SK-N-SH (cell line): Measurements from ENCODE around the gene ACTR6. TPM values are rescaled to one million over a fixed set of nuclear protein-coding genes. Genes with fewer than 3 reads are reported as not detected.

Source experiments
- CTCF ChIA-PET: fragments of 300-600, 350-600 bp; formaldehyde crosslinking; extraction: SDS; loops from one replicate; lab custom pipeline; 2021; lab: Yijun Ruan, JAX
- POLR2A ChIA-PET: fragments of 350-600 bp; sonication (Branson Sonifier 250); formaldehyde crosslinking; extraction: SDS; loops from one replicate; lab custom pipeline; 2020; ENCODE audit warnings: antibody characterized with exemption, inconsistent platforms; lab: Yijun Ruan, JAX
- DNase-seq: peaks from one replicate; pipeline ENCODE4 v3.0.0; 2012
- H2AFZ ChIP-seq: fragments of 200-600 bp; sonication (generic); 2 replicates; pipeline ENCODE4 v1.8.1; 2016; ENCODE audit warnings: antibody characterized with exemption, mild to moderate bottlenecking, low read depth
- H3F3A ChIP-seq: fragments of 200-600 bp; sonication (generic); replicated peaks from 2 replicates; pipeline ENCODE3; 2016; ENCODE audit warnings: antibody characterized with exemption, mild to moderate bottlenecking; ENCODE audit not compliant: insufficient read depth
- H3K27ac ChIP-seq, 2 experiments: fragments of 200-500 bp in 1 of 2; fragments of 200-600 bp in 1 of 2; sonication (Bioruptor generic) in 1 of 2; sonication (generic), shearing (Covaris generic) in 1 of 2; 2 replicates each; pipeline versions ENCODE4 v1.5.1 to v1.6.1; 2014 to 2016; ENCODE audit warnings: low read depth in 2 of 2, inconsistent platforms in 1 of 2, low read length in 1 of 2, mild to moderate bottlenecking in 1 of 2, mixed read lengths in 1 of 2
- H3K27me3 ChIP-seq: fragments of 200-600 bp; sonication (generic), shearing (Covaris generic); 2 replicates; pipeline ENCODE4 v1.6.1; 2016; ENCODE audit warnings: mixed run types; ENCODE audit not compliant: insufficient read depth
- H3K36me3 ChIP-seq, 2 experiments: fragments of 200-500 bp in 1 of 2; fragments of 200-600 bp in 1 of 2; sonication (Bioruptor generic) in 1 of 2; sonication (generic) in 1 of 2; replicated peaks in 1 of 2; 2 replicates each; pipeline versions ENCODE3 to v1.5.1; 2014 to 2016; ENCODE audit warnings: low read length in 1 of 2, mild to moderate bottlenecking in 1 of 2; ENCODE audit not compliant: insufficient read depth in 2 of 2, control insufficient read depth in 1 of 2
- H3K4me1 ChIP-seq, 2 experiments: fragments of 200-500 bp in 1 of 2; fragments of 200-600 bp in 1 of 2; sonication (Bioruptor generic) in 1 of 2; sonication (generic), shearing (Covaris generic) in 1 of 2; 2 replicates each; pipeline versions ENCODE4 v1.5.1 to v1.6.1; 2014 to 2016; ENCODE audit warnings: low read depth in 1 of 2, low read length in 1 of 2, mixed run types in 1 of 2; ENCODE audit not compliant: insufficient read depth in 2 of 2, control insufficient read depth in 1 of 2
- H3K4me2 ChIP-seq: fragments of 200-600 bp; sonication (generic), shearing (Covaris generic); 2 replicates; pipeline ENCODE4 v1.6.1; 2017; ENCODE audit warnings: mixed run types
- H3K4me3 ChIP-seq, 2 experiments: fragments of 200-500 bp in 1 of 2; fragments of 200-600 bp in 1 of 2; sonication (Bioruptor generic) in 1 of 2; sonication (generic), shearing (Covaris generic) in 1 of 2; 2 replicates each; pipeline versions ENCODE4 v1.5.1 to v1.8.1; 2014 to 2016; ENCODE audit warnings: low read depth in 2 of 2, inconsistent platforms in 1 of 2, low read length in 1 of 2, mild to moderate bottlenecking in 1 of 2, mixed read lengths in 1 of 2, moderate library complexity in 1 of 2
- H3K79me2 ChIP-seq: fragments of 200-600 bp; sonication (generic); 2 replicates; pipeline ENCODE4 v1.8.1; 2017; ENCODE audit warnings: mild to moderate bottlenecking; ENCODE audit not compliant: insufficient read depth
- H3K9ac ChIP-seq: fragments of 200-600 bp; sonication (generic); 2 replicates; pipeline ENCODE4 v1.6.1; 2017; ENCODE audit warnings: mixed run types
- H3K9me2 ChIP-seq: fragments of 200-600 bp; sonication (generic); 2 replicates; pipeline ENCODE4 v1.6.1; 2017; ENCODE audit warnings: mixed run types
- H3K9me3 ChIP-seq: fragments of 200-600 bp; sonication (generic); 2 replicates; pipeline ENCODE4 v1.6.1; 2017; ENCODE audit warnings: mixed run types, mild to moderate bottlenecking, moderate library complexity
- H4K20me1 ChIP-seq: fragments of 200-600 bp; sonication (generic); 2 replicates; pipeline ENCODE4 v1.6.1; 2017; ENCODE audit warnings: mild to moderate bottlenecking, mixed run types; ENCODE audit not compliant: insufficient read depth
- CTCF ChIP-seq: fragments of 200-600 bp; sonication (generic); IDR thresholded peaks from 2 replicates; pipeline ENCODE4 v1.6.1; 2017; ENCODE audit warnings: antibody characterized with exemption, mild to moderate bottlenecking, moderate library complexity
- ELF1 ChIP-seq: IDR thresholded peaks from 2 replicates; pipeline ENCODE4 v1.4.0; 2012
- FOXM1 ChIP-seq: IDR thresholded peaks from 2 replicates; pipeline ENCODE4 v1.4.0; 2012; ENCODE audit warnings: low read depth, mild to moderate bottlenecking
- GABPA ChIP-seq: IDR thresholded peaks from 2 replicates; pipeline ENCODE4 v1.4.0; 2012; ENCODE audit warnings: low read depth, mild to moderate bottlenecking
- IRF3 ChIP-seq: fragments of 150-350 bp; IDR thresholded peaks from 2 replicates; pipeline ENCODE4 v1.6.1; 2016; ENCODE audit warnings: mild to moderate bottlenecking, low read depth, low read length
- JUND ChIP-seq: IDR thresholded peaks from 2 replicates; pipeline ENCODE4 v1.4.0; 2012
- MEF2A ChIP-seq: IDR thresholded peaks from 2 replicates; pipeline ENCODE4 v1.4.0; 2012; ENCODE audit warnings: low read depth, borderline replicate concordance
- MXI1 ChIP-seq: IDR thresholded peaks from 2 replicates; pipeline ENCODE4 v1.6.1; 2012; ENCODE audit warnings: mild to moderate bottlenecking, low read depth, low read length, improper control_type of control experiment
- NRF1 ChIP-seq: IDR thresholded peaks from 2 replicates; pipeline ENCODE4 v1.6.1; 2012; ENCODE audit warnings: low read depth, mild to moderate bottlenecking, low read length
- POLR2AphosphoS5 ChIP-seq: IDR thresholded peaks from 2 replicates; pipeline ENCODE4 v1.6.1; 2012; ENCODE audit warnings: low read depth, low read length
- RAD21 ChIP-seq: IDR thresholded peaks from 2 replicates; pipeline ENCODE4 v1.6.1; 2012; ENCODE audit warnings: mild to moderate bottlenecking, low read length
- RCOR1 ChIP-seq: fragments of 150-350 bp; IDR thresholded peaks from 2 replicates; pipeline ENCODE4 v1.6.1; 2017; ENCODE audit warnings: antibody characterized with exemption, low read length
- RXRA ChIP-seq: IDR thresholded peaks from 2 replicates; pipeline ENCODE4 v1.4.0; 2012; ENCODE audit warnings: low read depth, mild to moderate bottlenecking, borderline replicate concordance
- SMC3 ChIP-seq: IDR thresholded peaks from 2 replicates; pipeline ENCODE4 v1.6.1; 2012; ENCODE audit warnings: low read depth, low read length, improper control_type of control experiment
- TEAD4 ChIP-seq: IDR thresholded peaks from 2 replicates; pipeline ENCODE4 v1.4.0; 2012; ENCODE audit warnings: mild to moderate bottlenecking, borderline replicate concordance; ENCODE audit not compliant: insufficient read depth
- USF2 ChIP-seq: fragments of 150-350 bp; IDR thresholded peaks from 2 replicates; pipeline ENCODE4 v1.6.1; 2017; ENCODE audit warnings: antibody characterized with exemption, low read length, low read depth, borderline replicate concordance
- YY1 ChIP-seq: IDR thresholded peaks from 2 replicates; pipeline ENCODE4 v1.4.0; 2012; ENCODE audit warnings: low read depth, mild to moderate bottlenecking
- ZBTB33 ChIP-seq: IDR thresholded peaks from 2 replicates; pipeline ENCODE4 v1.4.0; 2012; ENCODE audit warnings: low read depth, borderline replicate concordance
- WGBS: methylation state at CpG from one replicate; pipeline ENCODE4 v1.1.6; 2017; ENCODE audit warnings: low lambda C conversion rate; 5-methylcytosine and 5-hydroxymethylcytosine counted together
- polyA plus RNA-seq, 3 experiments: library from polyadenylated mRNA; depleted of rRNA; stranded (reverse); fragments of >200 nt; gene quantifications; 2 replicates each; pipeline ENCODE4 v1.2.3, GENCODE V29; 2012

The ACTR6 gene
- polyA plus RNA-seq, 1 of the 3 experiments (the other 2 are of a cell fraction), result 21.5 TPM

- TF ChIP-seq RCOR1, result no peak
- no peak for TF ChIP-seq JUND
- TF ChIP-seq CTCF, result no peak
- TF ChIP-seq IRF3, result no peak
- TF ChIP-seq FOXM1, result no peak
- no peak for TF ChIP-seq TEAD4
- TF ChIP-seq USF2, result no peak
- TF ChIP-seq MEF2A, result no peak
- no peak for TF ChIP-seq ELF1
- TF ChIP-seq RAD21, result no peak
- TF ChIP-seq POLR2AphosphoS5, result no peak
- no peak for TF ChIP-seq GABPA
- TF ChIP-seq YY1, result no peak
- no peak for TF ChIP-seq NRF1
- TF ChIP-seq SMC3, result no peak
- no peak for TF ChIP-seq ZBTB33
- no peak for TF ChIP-seq MXI1
- no peak for TF ChIP-seq RXRA
- Histone ChIP-seq H3K9me3 (no peaks in the 10 kb centered on the region), H3F3A (no peaks in the 10 kb centered on the region), H3K4me2 (no peak overlapping the region), H2AFZ (no peak overlapping the region), H3K27me3 (no peaks in the 10 kb centered on the region), H3K4me3 (no peak overlapping the region), H3K36me3 (no peaks in the 10 kb centered on the region), H3K79me2 (no peaks in the 10 kb centered on the region), H3K9me2 (no peaks in the 10 kb centered on the region), H4K20me1 (no peaks in the 10 kb centered on the region), H3K9ac (no peak overlapping the region), H3K27ac (no peak overlapping the region), H3K4me1 (no peaks in the 10 kb centered on the region)
- CTCF ChIA-PET, result no interaction called here
- DNase-seq, result no peak
- POLR2A ChIA-PET, result no interaction called here
- WGBS, result 95% methylated on average over 3 of the region's 3 CpGs
Observed at GRCh38 chr12:100238801-100239200, 38.2 kb downstream of the ACTR6 start.
